DOHH2 (cell line): ENCODE results near the gene TXNDC17.

Experiments
- EZH2phosphoT487 ChIP-seq: fragments of 200-600 bp; sonication (generic); IDR thresholded peaks from 2 replicates; pipeline ENCODE4 v1.6.1; 2017; ENCODE audit warnings: borderline replicate concordance, mild to moderate bottlenecking, antibody characterized with exemption, low read length, moderate library complexity, mixed read lengths
- TF ChIP-seq, protein P1 (sequence below): fragments of 200-600 bp; sonication (generic); IDR thresholded peaks from one replicate; pipeline ENCODE4 v1.5.1; 2014; ENCODE audit warnings: antibody characterized with exemption, mild to moderate bottlenecking, low read depth, low read length; ENCODE audit not compliant: poor library complexity, severe bottlenecking

- TF ChIP-seq, protein P1, sequence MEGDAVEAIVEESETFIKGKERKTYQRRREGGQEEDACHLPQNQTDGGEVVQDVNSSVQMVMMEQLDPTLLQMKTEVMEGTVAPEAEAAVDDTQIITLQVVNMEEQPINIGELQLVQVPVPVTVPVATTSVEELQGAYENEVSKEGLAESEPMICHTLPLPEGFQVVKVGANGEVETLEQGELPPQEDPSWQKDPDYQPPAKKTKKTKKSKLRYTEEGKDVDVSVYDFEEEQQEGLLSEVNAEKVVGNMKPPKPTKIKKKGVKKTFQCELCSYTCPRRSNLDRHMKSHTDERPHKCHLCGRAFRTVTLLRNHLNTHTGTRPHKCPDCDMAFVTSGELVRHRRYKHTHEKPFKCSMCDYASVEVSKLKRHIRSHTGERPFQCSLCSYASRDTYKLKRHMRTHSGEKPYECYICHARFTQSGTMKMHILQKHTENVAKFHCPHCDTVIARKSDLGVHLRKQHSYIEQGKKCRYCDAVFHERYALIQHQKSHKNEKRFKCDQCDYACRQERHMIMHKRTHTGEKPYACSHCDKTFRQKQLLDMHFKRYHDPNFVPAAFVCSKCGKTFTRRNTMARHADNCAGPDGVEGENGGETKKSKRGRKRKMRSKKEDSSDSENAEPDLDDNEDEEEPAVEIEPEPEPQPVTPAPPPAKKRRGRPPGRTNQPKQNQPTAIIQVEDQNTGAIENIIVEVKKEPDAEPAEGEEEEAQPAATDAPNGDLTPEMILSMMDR, result no peak
- TF ChIP-seq EZH2phosphoT487, result no peak
Observed at GRCh38 chr17:6596081-6596480, 44.8 kb upstream of the TXNDC17 start.
